HepG2 (cell line): ENCODE results near the gene OVCH2. TPM values are rescaled to one million over a fixed set of nuclear protein-coding genes. Genes with fewer than 3 reads are reported as not detected.

Experiments used
- ATAC-seq: fragments of 200-7000 bp; cut with Tn5 transposase; 3 replicates; pipeline ENCODE4 v1.9.1; 2020; ENCODE audit warnings: mild to moderate bottlenecking, moderate library complexity
- BruUV-seq: library from RNA; stranded (reverse); fragments of 400-500 nt; replicated peaks from 2 replicates; lab custom pipeline; 2021; lab: Mats Ljungman, UMichigan
- CTCF ChIA-PET: fragments of 300-600 bp; formaldehyde crosslinking; extraction: SDS; loops from one replicate; lab custom pipeline; 2021; ENCODE audit warnings: low total read pairs, inconsistent platforms, low intra/inter-chr PET ratio; lab: Yijun Ruan, JAX
- POLR2A ChIA-PET: fragments of 350-600 bp; sonication (Branson Sonifier 250); formaldehyde crosslinking; loops from one replicate; lab custom pipeline; 2020; ENCODE audit warnings: antibody characterized with exemption, inconsistent platforms; lab: Yijun Ruan, JAX
- DNase-seq: peaks from one replicate; pipeline ENCODE4 v3.0.0-alpha.2; 2015; ENCODE audit warnings: low spot score
- FAIRE-seq: peaks from 3 replicates; lab custom pipeline; 2011; peaks lifted over from hg19 to GRCh38; lab: Jason Lieb, UNC
- H2AFZ ChIP-seq: one replicate; pipeline ENCODE4 v1.6.1; 2011; ENCODE audit warnings: low read length, inconsistent platforms
- H3K27ac ChIP-seq: fragments of 300-600 bp; 3 replicates; pipeline ENCODE4 v1.8.0; 2011; ENCODE audit warnings: mixed run types, mild to moderate bottlenecking, mixed read lengths, low read length, inconsistent platforms; ENCODE audit not compliant: insufficient read depth; ENCODE audit errors: extremely low read length
- H3K27me3 ChIP-seq, 2 experiments: fragments of 200-600 bp in 1 of 2; 2 replicates in 1 of 2; 3 replicates in 1 of 2; pipeline versions ENCODE4 v1.6.0 to v1.8.0; 2011; ENCODE audit warnings: low read length in 2 of 2, mild to moderate bottlenecking in 2 of 2, moderate library complexity in 2 of 2, inconsistent platforms in 1 of 2; ENCODE audit not compliant: insufficient read depth in 2 of 2, control insufficient read depth in 1 of 2
- H3K36me3 ChIP-seq, 2 experiments: fragments of 200-600 bp in 1 of 2; replicated peaks in 1 of 2; 2 replicates in 1 of 2; 3 replicates in 1 of 2; pipeline versions ENCODE4 v1.5.1 to v1.8.0; 2011; ENCODE audit warnings: low read length in 2 of 2, inconsistent platforms in 1 of 2; ENCODE audit not compliant: insufficient read depth in 2 of 2, control insufficient read depth in 1 of 2
- H3K4me1 ChIP-seq: 2 replicates; pipeline ENCODE4 v1.5.1; 2012; ENCODE audit warnings: low read length, inconsistent platforms; ENCODE audit not compliant: insufficient read depth
- H3K4me2 ChIP-seq: 2 replicates; pipeline ENCODE4 v1.6.0; 2011; ENCODE audit warnings: low read depth, low read length, inconsistent platforms
- H3K4me3 ChIP-seq, 3 experiments: fragments of 200-600 bp in 1 of 3; sonication (generic), shearing (Covaris generic) in 1 of 3; replicated peaks in 1 of 3; 2 replicates each; pipeline ENCODE4 v1.5.1; 2011 to 2016; ENCODE audit warnings: low read length in 3 of 3, inconsistent platforms in 2 of 3, low read depth in 2 of 3, mild to moderate bottlenecking in 2 of 3, control low read depth in 1 of 3, mixed read lengths in 1 of 3; ENCODE audit not compliant: insufficient read depth in 1 of 3
- H3K79me2 ChIP-seq: one replicate; pipeline ENCODE4 v1.6.1; 2011; ENCODE audit warnings: low read length, inconsistent platforms; ENCODE audit not compliant: insufficient read depth
- H3K9ac ChIP-seq: 2 replicates; pipeline ENCODE4 v1.6.0; 2011; ENCODE audit warnings: mild to moderate bottlenecking, low read depth, low read length, inconsistent platforms; ENCODE audit not compliant: insufficient read depth
- H3K9me3 ChIP-seq: 2 replicates; pipeline ENCODE4 v1.5.1; 2012; ENCODE audit warnings: mild to moderate bottlenecking, low read length
- H4K20me1 ChIP-seq: 2 replicates; pipeline ENCODE4 v1.6.0; 2011; ENCODE audit warnings: inconsistent platforms, mild to moderate bottlenecking, low read length, moderate library complexity; ENCODE audit not compliant: insufficient read depth
- ARNT ChIP-seq: fragments of 450-650 bp; IDR thresholded peaks from 2 replicates; pipeline ENCODE4 v1.6.1; 2017
- FOXJ3 ChIP-seq: sonication (generic); formaldehyde crosslinking; IDR thresholded peaks from 2 replicates; pipeline ENCODE4 v1.4.0; 2020; ENCODE audit warnings: missing genetic modification reagents, mild to moderate bottlenecking, borderline replicate concordance
- GATAD1 ChIP-seq: IDR thresholded peaks from 2 replicates; pipeline ENCODE4 v1.6.1; 2016; ENCODE audit warnings: missing genetic modification reagents, missing compliant biosample characterization
- HNRNPL ChIP-seq: fragments of 200-400 bp; formaldehyde crosslinking; IDR thresholded peaks from 2 replicates; pipeline ENCODE4 v1.6.1; 2017; ENCODE audit warnings: mild to moderate bottlenecking, low read depth, low read length
- HNRNPUL1 ChIP-seq: fragments of 200-400 bp; formaldehyde crosslinking; IDR thresholded peaks from 2 replicates; pipeline ENCODE4 v1.6.1; 2017; ENCODE audit warnings: low read depth, mild to moderate bottlenecking, low read length, moderate library complexity
- HOXA7 ChIP-seq: sonication (generic); formaldehyde crosslinking; IDR thresholded peaks from 2 replicates; pipeline ENCODE4 v1.8.1; 2022; ENCODE audit warnings: mild to moderate bottlenecking, missing genetic modification reagents, moderate library complexity
- KDM6A ChIP-seq: IDR thresholded peaks from 2 replicates; pipeline ENCODE4 v1.6.1; 2016; ENCODE audit warnings: low read depth
- MTA1 ChIP-seq: sonication (generic); formaldehyde crosslinking; IDR thresholded peaks from 2 replicates; pipeline ENCODE4 v1.4.0; 2020; ENCODE audit warnings: missing genetic modification reagents, mild to moderate bottlenecking, borderline replicate concordance
- PRMT3 ChIP-seq: sonication (generic); formaldehyde crosslinking; IDR thresholded peaks from 2 replicates; pipeline ENCODE4 v1.8.1; 2022; ENCODE audit warnings: low read depth, mild to moderate bottlenecking, moderate library complexity, missing genetic modification reagents, borderline replicate concordance
- PTBP1 ChIP-seq: fragments of 200-400 bp; formaldehyde crosslinking; IDR thresholded peaks from 2 replicates; pipeline ENCODE4 v1.6.1; 2018; ENCODE audit warnings: low read length, low read depth; ENCODE audit not compliant: poor library complexity, severe bottlenecking
- RBAK ChIP-seq: sonication (generic); formaldehyde crosslinking; IDR thresholded peaks from 2 replicates; pipeline ENCODE4 v1.5.1; 2020; ENCODE audit warnings: mild to moderate bottlenecking, missing genetic modification reagents
- SALL2 ChIP-seq: sonication (generic); formaldehyde crosslinking; IDR thresholded peaks from 2 replicates; pipeline ENCODE4 v1.8.1; 2023; ENCODE audit warnings: mild to moderate bottlenecking, missing genetic modification reagents, inconsistent platforms
- TAF1 ChIP-seq: sonication (generic); formaldehyde crosslinking; IDR thresholded peaks from 2 replicates; pipeline ENCODE4 v1.4.0; 2020; ENCODE audit warnings: missing genetic modification reagents
- ZC3H4 ChIP-seq: sonication (generic); formaldehyde crosslinking; IDR thresholded peaks from 2 replicates; pipeline ENCODE4 v1.4.0; 2020; ENCODE audit warnings: missing genetic modification reagents, borderline replicate concordance
- ZGPAT ChIP-seq: IDR thresholded peaks from 2 replicates; pipeline ENCODE4 v1.6.1; 2016; ENCODE audit warnings: mild to moderate bottlenecking
- ZNF430 ChIP-seq: sonication (generic); formaldehyde crosslinking; IDR thresholded peaks from 2 replicates; pipeline ENCODE4 v1.9.0; 2021; ENCODE audit warnings: mild to moderate bottlenecking, missing genetic modification reagents
- ZNF530 ChIP-seq: sonication (generic); formaldehyde crosslinking; IDR thresholded peaks from 2 replicates; pipeline ENCODE4 v1.5.0; 2020; ENCODE audit warnings: low read depth, mild to moderate bottlenecking, missing genetic modification reagents
- ZNF556 ChIP-seq: sonication (generic); formaldehyde crosslinking; IDR thresholded peaks from 2 replicates; pipeline ENCODE4 v1.4.0; 2020; ENCODE audit warnings: mild to moderate bottlenecking, missing genetic modification reagents, borderline replicate concordance
- ZNF558 ChIP-seq: sonication (generic); formaldehyde crosslinking; IDR thresholded peaks from 2 replicates; pipeline ENCODE4 v1.9.0; 2022; ENCODE audit warnings: mild to moderate bottlenecking, missing genetic modification reagents, borderline replicate concordance
- ZNF605 ChIP-seq: sonication (generic); formaldehyde crosslinking; IDR thresholded peaks from 2 replicates; pipeline ENCODE4 v1.8.0; 2022; ENCODE audit warnings: mild to moderate bottlenecking, missing genetic modification reagents
- ZSCAN30 ChIP-seq: sonication (generic); formaldehyde crosslinking; IDR thresholded peaks from 2 replicates; pipeline ENCODE4 v1.5.0; 2020; ENCODE audit warnings: mild to moderate bottlenecking, missing genetic modification reagents
- WGBS: methylation state at CpG from one replicate; pipeline ENCODE4 v1.1.6; 2017; ENCODE audit warnings: low lambda C conversion rate; 5-methylcytosine and 5-hydroxymethylcytosine counted together
- in situ Hi-C: cut with HindIII; loops from 2 replicates; pipeline ENCODE4 v1.10.0; 2017; ENCODE audit warnings: low pct_unique_long_range_greater_than_20kb; ENCODE audit not compliant: extremely low pct_ligation_motif_present
- intact Hi-C: fragments of 100-400 bp; cut with micrococcal nuclease; formaldehyde crosslinking; loops from one replicate; pipeline ENCODE4 v1.10.0; 2022; ENCODE audit not compliant: unreplicated experiment
- polyA plus RNA-seq, 8 experiments: library from polyadenylated mRNA; depleted of rRNA in 3 of 8; stranded (reverse) in 7 of 8; unstranded in 1 of 8; fragments of >200 nt; fragmentation: Illumina TruSeq in 4 of 8; extraction: Trizol in 4 of 8; gene quantifications; 2 replicates each; pipeline versions ENCODE4 v1.2.1 to v1.2.3, GENCODE V29; 2011 to 2016; ENCODE audit warnings: low read depth in 4 of 8, missing spikeins in 1 of 8, mixed read lengths in 1 of 8; ENCODE audit not compliant: insufficient read depth in 1 of 8
- total RNA-seq, 5 experiments: library from RNA; depleted of rRNA; stranded (reverse); fragments of >200 nt; fragmentation: Illumina TruSeq; extraction: Trizol; gene quantifications; 2 replicates each; pipeline ENCODE4 v1.2.3, GENCODE V29; 2016; ENCODE audit warnings: low read depth in 1 of 5

Gene OVCH2
- total and polyA plus RNA-seq, 2 of the 13 experiments (the other 11 are each of a cell fraction or from before 2014, with no cell fraction given): not detected

DNA sequence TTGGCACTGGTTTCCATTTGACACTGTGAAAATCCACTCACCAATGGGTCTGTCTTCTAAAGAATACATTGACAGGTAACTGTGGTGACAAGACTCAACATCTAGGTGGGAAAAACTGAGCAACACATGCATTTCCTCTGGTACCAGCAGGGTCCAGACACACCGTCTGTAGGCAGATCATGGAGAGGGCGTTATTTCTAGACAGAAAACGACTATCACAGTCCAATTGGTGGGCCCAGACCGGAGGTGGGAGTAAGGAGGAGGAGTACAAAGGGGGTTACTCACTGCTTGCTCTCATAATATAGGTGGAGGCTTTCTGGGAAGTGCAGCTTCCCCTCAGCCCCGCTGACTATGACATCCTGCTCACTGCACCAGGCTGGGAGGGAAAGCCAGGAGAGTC lies 9.9 kb downstream of the OVCH2 start:
- Histone ChIP-seq H3K27ac (no peak overlapping the region), H3K4me3 (no peak overlapping the region), H4K20me1 (no peaks in the 10 kb centered on the region), H3K79me2 (no peaks in the 10 kb centered on the region), H3K4me1 (peaks cover 8% of the 10 kb centered on the region; the same call in 1 of the 2 replicates), H3K36me3 (no peaks in the 10 kb centered on the region), H2AFZ (no peak overlapping the region), H3K4me2 (no peak overlapping the region), H3K9ac (no peak overlapping the region), H3K9me3 (no peaks in the 10 kb centered on the region), H3K27me3 (peaks cover 2 to 20% of the 10 kb centered on the region in 2 experiments; a peak in 4 of 5 replicates)
- POLR2A ChIA-PET: no interaction called here
- 13% methylated on average over 5 of the region's 5 CpGs for WGBS
- FAIRE-seq: no peak
- intact Hi-C loops (no loop called here), in situ Hi-C loops (loop anchor here (25.0 kb wide), 1 partner anchor 334 kb away; no protein-coding TSS in a partner anchor)
- BruUV-seq: no TSS peak
- no peak for DNase-seq
- no peak for ATAC-seq
- CTCF ChIA-PET: interaction anchor here (1.1 kb wide), 1 partner anchor 125 kb away, joined by 3 read pairs; no protein-coding TSS in a partner anchor
- TF ChIP-seq ZSCAN30 (CRISPR knock-in tag) (no peak), ZC3H4 (CRISPR knock-in tag) (no peak), ZNF605 (CRISPR knock-in tag) (no peak), HNRNPL (no peak)

- Histone ChIP-seq H3K9ac (no peak overlapping the region), H3K9me3 (no peaks in the 10 kb centered on the region), H3K27ac (no peak overlapping the region), H3K4me3 (no peak overlapping the region), H3K4me2 (no peak overlapping the region), H3K36me3 (no peaks in the 10 kb centered on the region), H3K79me2 (no peaks in the 10 kb centered on the region), H3K27me3 (peaks cover 2 to 21% of the 10 kb centered on the region in 2 experiments; a peak in 4 of 5 replicates), H3K4me1 (peaks cover 8% of the 10 kb centered on the region; the same call in 1 of the 2 replicates), H2AFZ (no peak overlapping the region), H4K20me1 (no peaks in the 10 kb centered on the region)
- WGBS: 67% methylated on average over 3 of the region's 3 CpGs
- DNase-seq: no peak
- ChIA-PET CTCF (no interaction called here), POLR2A (no interaction called here)
- no TSS peak for BruUV-seq
- in situ Hi-C loops: loop anchor here (25.0 kb wide), 1 partner anchor 332 kb away; no protein-coding TSS in a partner anchor
- intact Hi-C loops: no loop called here
- no peak for ATAC-seq
- no peak for FAIRE-seq
- TF ChIP-seq ZNF530 (CRISPR knock-in tag) (no peak), PRMT3 (no peak), MTA1 (no peak), SALL2 (CRISPR knock-in tag) (no peak), KDM6A (CRISPR knock-in tag) (no peak), ZNF558 (no peak), RBAK (no peak), PTBP1 (no peak), GATAD1 (CRISPR knock-in tag) (no peak), HNRNPUL1 (no peak), ZGPAT (CRISPR knock-in tag) (no peak), HOXA7 (CRISPR knock-in tag) (no peak), ZNF430 (CRISPR knock-in tag) (no peak), ARNT (no peak), ZNF556 (CRISPR knock-in tag) (no peak), FOXJ3 (CRISPR knock-in tag) (no peak), TAF1 (CRISPR knock-in tag) (no peak)
These were observed 12.0 kb downstream of the OVCH2 start for GRCh38 chr11:7694235-7694634.
